ENCODE results near the gene HOXC4.

HOXC4 gene

DNA sequence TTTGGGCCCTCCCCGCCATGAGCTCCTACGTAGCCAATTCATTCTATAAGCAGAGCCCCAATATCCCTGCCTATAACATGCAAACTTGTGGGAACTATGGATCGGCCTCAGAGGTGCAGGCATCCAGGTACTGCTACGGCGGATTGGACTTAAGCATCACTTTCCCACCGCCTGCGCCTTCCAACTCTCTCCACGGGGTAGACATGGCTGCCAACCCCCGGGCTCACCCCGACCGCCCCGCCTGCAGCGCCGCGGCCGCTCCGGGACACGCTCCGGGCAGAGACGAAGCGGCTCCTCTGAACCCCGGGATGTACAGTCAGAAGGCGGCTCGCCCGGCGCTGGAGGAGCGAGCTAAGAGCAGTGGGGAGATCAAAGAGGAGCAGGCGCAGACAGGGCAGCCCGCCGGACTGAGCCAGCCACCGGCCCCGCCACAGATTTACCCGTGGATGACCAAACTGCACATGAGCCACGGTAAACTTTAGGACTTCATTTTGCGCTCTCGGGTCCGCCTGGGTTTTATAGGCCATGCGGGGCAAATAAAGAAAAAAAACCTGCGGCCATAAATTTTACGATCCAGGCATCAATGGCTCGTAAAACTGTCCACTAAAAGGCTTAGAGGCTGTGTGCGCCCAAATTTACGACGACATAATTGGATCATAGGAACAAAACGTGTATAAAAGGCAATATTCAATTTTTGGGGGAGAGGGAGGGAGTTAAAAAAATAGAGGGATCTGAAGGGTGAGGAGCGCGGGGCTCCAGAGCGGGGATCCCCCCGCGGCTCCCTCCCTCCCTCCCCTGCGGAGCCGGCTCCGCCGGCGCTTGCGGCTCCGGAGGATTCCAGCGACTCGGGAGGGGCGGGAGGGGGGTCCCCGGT lies 20.3 kb upstream of the HOXC4 start:
- DNase-seq (ENCODE audit: low spot score): no peak
- in situ Hi-C loops (cut with MboI; ENCODE audit: low pct_unique_long_range_greater_than_20kb, low sequenced_read_pairs, unreplicated experiment): loop anchor here (25.0 kb wide), 1 partner anchor 96 kb away; the partner anchor contains the start of gene HOXC13

DNA sequence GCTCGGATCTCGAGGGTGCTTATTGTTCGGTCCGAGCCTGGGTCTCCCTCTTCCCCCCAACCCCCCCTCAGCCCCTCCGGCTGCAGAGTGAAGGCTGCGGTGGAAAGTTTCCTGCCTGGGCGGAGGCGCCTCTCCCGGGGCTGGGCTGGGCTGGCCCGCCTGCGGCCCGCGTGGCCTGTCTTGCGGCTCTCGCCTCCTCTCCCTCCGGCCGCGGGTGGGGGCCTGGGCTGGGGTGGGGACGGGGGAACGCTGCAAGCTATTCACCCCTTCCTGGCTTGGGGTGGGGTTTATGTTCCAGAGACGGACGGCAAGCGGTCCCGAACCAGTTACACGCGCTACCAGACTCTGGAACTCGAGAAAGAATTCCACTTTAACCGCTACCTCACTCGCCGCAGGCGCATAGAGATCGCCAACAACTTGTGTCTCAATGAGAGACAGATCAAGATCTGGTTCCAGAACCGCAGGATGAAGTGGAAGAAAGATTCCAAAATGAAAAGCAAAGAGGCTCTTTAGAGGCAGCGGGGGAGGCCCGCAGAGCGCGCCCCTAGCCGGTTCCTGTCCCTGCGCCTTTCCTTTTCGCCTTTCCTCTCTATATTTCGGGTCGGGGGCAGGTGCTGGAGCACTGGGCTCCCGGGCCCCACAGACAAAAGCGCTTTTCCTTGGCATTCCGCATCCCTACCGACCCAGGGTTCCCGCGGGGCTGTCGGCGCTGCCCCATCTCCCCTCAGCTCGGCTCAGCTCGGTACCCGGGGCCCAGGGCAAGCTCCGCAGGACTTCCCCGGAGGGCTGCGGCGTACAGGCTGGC lies 19.5 kb upstream of the HOXC4 start:
- in situ Hi-C loops (cut with MboI; ENCODE audit: low pct_unique_long_range_greater_than_20kb, low sequenced_read_pairs, unreplicated experiment): loop anchor here (25.0 kb wide), 1 partner anchor 97 kb away; the partner anchor contains the start of gene HOXC13
- TF ChIP-seq, protein P1, sequence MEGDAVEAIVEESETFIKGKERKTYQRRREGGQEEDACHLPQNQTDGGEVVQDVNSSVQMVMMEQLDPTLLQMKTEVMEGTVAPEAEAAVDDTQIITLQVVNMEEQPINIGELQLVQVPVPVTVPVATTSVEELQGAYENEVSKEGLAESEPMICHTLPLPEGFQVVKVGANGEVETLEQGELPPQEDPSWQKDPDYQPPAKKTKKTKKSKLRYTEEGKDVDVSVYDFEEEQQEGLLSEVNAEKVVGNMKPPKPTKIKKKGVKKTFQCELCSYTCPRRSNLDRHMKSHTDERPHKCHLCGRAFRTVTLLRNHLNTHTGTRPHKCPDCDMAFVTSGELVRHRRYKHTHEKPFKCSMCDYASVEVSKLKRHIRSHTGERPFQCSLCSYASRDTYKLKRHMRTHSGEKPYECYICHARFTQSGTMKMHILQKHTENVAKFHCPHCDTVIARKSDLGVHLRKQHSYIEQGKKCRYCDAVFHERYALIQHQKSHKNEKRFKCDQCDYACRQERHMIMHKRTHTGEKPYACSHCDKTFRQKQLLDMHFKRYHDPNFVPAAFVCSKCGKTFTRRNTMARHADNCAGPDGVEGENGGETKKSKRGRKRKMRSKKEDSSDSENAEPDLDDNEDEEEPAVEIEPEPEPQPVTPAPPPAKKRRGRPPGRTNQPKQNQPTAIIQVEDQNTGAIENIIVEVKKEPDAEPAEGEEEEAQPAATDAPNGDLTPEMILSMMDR (IDR thresholded peaks at IDR 0.05; ENCODE audit: extremely low read depth, insufficient read depth, missing control alignments): no peak
- no peak for DNase-seq (ENCODE audit: low spot score)

More for the DNA sequence above, 20.3 kb upstream of the HOXC4 start:
- TF ChIP-seq, protein P1 (IDR thresholded peaks at IDR 0.05; ENCODE audit: extremely low read depth, insufficient read depth, missing control alignments): no peak

DNA sequence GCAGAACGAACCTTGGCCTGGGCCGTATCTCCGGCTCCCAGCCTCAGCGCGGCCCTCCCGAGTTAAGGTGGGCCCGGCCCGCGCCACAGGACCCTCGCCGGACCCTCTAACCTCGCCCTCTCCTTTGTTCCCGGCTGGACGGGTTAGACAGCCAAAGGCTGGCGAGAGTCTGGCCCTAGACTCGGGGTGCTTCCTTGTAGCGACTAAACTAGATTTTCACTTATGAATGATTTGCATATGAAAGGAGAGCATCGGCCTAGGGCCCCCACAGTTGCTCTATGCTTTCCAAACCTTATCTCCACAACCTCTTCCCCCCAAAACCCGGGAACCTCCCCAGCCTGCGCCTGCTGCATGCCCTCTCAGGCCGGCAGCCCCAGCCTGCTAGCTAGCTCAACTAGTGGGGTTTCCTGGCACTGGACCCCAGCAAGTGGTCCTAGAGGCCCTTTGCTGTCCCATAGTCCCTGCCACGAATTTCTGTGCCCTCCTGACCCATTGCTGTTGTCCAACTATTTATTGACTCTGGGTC lies 18.8 kb upstream of the HOXC4 start:
- TF ChIP-seq, protein P1 (IDR thresholded peaks at IDR 0.05; ENCODE audit: extremely low read depth, insufficient read depth, missing control alignments): no peak
- in situ Hi-C loops (cut with MboI; ENCODE audit: low pct_unique_long_range_greater_than_20kb, low sequenced_read_pairs, unreplicated experiment): loop anchor here (25.0 kb wide), 1 partner anchor 98 kb away; the partner anchor contains the start of gene HOXC13
- no peak for DNase-seq (ENCODE audit: low spot score)

DNA sequence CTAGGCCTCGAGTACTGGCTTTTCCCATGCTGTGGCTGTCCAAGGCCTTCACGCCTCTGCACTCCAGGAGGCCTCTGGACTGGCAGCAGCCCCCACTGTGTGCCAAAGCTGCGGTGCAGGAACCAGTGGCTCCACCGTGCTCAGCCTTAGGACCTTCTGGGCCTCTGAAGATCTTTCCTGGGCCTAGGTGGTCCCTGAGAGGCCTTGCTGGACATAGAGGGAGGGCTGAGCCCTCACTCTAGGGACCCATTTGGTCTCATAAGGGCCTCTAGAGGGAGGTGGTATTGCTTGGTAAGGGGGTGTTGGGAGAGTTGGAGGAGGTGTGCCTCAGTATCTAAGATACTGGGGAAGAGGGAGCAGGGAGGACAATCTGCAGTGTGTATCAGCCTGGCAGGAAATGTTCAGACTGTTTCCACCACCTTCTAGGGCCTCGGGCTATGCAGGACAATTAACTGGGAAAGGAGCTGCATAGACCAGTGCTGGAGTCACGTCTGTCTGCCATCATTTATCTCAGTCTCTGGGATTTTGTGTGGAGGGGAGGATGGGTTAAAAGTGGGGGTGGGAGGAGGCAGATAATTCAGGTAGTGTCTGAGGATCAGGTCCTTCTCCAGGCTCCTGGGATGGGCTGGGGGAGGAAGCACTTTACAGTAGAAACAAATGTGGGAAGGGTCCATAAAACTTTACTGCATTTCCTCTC lies 17.9 kb upstream of the HOXC4 start:
- no peak for DNase-seq (ENCODE audit: low spot score)
- in situ Hi-C loops (cut with MboI; ENCODE audit: low pct_unique_long_range_greater_than_20kb, low sequenced_read_pairs, unreplicated experiment): loop anchor here (25.0 kb wide), 1 partner anchor 98 kb away; the partner anchor contains the start of gene HOXC13
- TF ChIP-seq, protein P1 (IDR thresholded peaks at IDR 0.05; ENCODE audit: extremely low read depth, insufficient read depth, missing control alignments): no peak

DNA sequence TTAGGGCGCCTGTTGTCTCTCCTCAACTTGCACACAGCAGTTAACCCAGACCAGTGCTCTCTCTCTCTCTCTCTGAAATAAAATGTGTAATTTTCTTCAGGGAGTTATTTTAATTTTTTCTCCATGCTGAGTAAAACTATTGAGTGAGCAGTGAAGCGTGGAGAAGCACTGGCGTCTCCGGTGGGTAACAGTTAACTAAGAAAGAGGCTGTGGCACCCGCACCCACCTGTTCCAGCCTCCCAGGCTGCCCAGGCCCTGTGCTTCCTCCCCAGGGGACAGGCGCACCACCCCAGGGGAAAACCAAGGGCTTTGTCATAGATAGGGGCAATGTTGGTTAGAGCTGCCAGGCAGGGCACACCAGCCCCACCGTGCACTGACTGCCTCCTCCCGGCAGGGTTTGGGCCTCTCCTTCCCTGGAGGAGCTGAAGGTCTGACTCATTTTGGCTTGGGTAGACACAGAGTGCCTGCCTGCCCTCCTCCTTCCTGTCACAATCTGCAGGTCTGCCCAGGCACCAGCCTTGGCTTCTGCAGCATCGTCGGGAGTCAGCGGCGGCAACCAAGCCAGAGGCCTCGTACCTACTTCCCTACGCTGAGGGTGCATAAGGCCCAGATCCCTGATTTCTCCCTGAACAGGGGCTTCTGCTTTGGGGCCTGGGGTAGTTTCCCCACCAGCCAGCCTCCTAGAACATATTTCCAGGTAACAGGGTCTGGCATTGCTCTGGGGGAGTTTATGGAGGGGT lies 16.8 kb upstream of the HOXC4 start:
- TF ChIP-seq, protein P1 (IDR thresholded peaks at IDR 0.05; ENCODE audit: extremely low read depth, insufficient read depth, missing control alignments): no peak
- in situ Hi-C loops (cut with MboI; ENCODE audit: low pct_unique_long_range_greater_than_20kb, low sequenced_read_pairs, unreplicated experiment): loop anchor here (25.0 kb wide), 1 partner anchor 99 kb away; the partner anchor contains the start of gene HOXC13
- DNase-seq (ENCODE audit: low spot score): no peak

Data from GM13977 (cell line).